HG02884 (cell line): ENCODE measurements around the gene GBP1.
"Not testable (repeated sequence)": the region's sequence is repeated elsewhere in the genome, so short reads cannot be mapped to it uniquely, and the experiment has no call there.

ENCODE experiments used
- ATAC-seq: cut with Tn5 transposase; IDR thresholded peaks from one replicate; pipeline ENCODE4 v1.9.1; 2021; ENCODE audit warnings: mild to moderate bottlenecking, moderate library complexity; ENCODE audit not compliant: unreplicated experiment

GBP1 gene

GRCh38 chr1:89065079-89065868 lies at the start of gene GBP1:
Gene GBP1, minus strand, starts transcription at chr1:89065208. Its CDS starts 1,974 bp downstream, at chr1:89063234.
- peak; percentile 73 for ATAC-seq

GRCh38 chr1:89114662-89115061 lies 49.7 kb upstream of the GBP1 start:
- no peak for ATAC-seq

GRCh38 chr1:89112871-89113613 lies 48.0 kb upstream of the GBP1 start:
- no peak for ATAC-seq

- ATAC-seq, result no peak
Measured at GRCh38 chr1:89104687-89105086, 39.7 kb upstream of the GBP1 start.

- ATAC-seq, result no peak
Measured at GRCh38 chr1:89104147-89104546, 39.1 kb upstream of the GBP1 start.

- ATAC-seq, result no peak
Measured at GRCh38 chr1:89102021-89102420, 37.0 kb upstream of the GBP1 start.

- no peak for ATAC-seq
Measured at GRCh38 chr1:89100412-89100811, 35.4 kb upstream of the GBP1 start.

- ATAC-seq, result no peak
Measured at GRCh38 chr1:89098857-89099256, 33.8 kb upstream of the GBP1 start.

GRCh38 chr1:89095737-89096136 lies 30.7 kb upstream of the GBP1 start:
- ATAC-seq, result no peak

- no peak for ATAC-seq
Measured at GRCh38 chr1:89089962-89090361, 25.0 kb upstream of the GBP1 start.

GRCh38 chr1:89088572-89088971 lies 23.6 kb upstream of the GBP1 start:
- ATAC-seq, result no peak

- ATAC-seq, result no peak
Measured at GRCh38 chr1:89087241-89087640, 22.2 kb upstream of the GBP1 start.

- ATAC-seq, result no peak
Measured at GRCh38 chr1:89085781-89086180, 20.8 kb upstream of the GBP1 start.

- ATAC-seq, result no peak
Measured at GRCh38 chr1:89081005-89081404, 16.0 kb upstream of the GBP1 start.

GRCh38 chr1:89080068-89080467 lies 15.1 kb upstream of the GBP1 start:
- not testable (repeated sequence) for ATAC-seq

- not testable (repeated sequence) for ATAC-seq
Measured at GRCh38 chr1:89072466-89073065, 7.6 kb upstream of the GBP1 start.

- ATAC-seq, result no peak
Measured at GRCh38 chr1:89070509-89070908, 5.5 kb upstream of the GBP1 start.

- ATAC-seq, result no peak
Measured at GRCh38 chr1:89069951-89070350, 4.9 kb upstream of the GBP1 start.

- no peak for ATAC-seq
Measured at GRCh38 chr1:89068291-89068690, 3.3 kb upstream of the GBP1 start.

GRCh38 chr1:89064632-89065031 lies 376 bp downstream of the GBP1 start:
- peak; percentile 45 for ATAC-seq

- ATAC-seq, result no peak
Measured at GRCh38 chr1:89063094-89063493, 1.9 kb downstream of the GBP1 start.

- no peak for ATAC-seq
Measured at GRCh38 chr1:89060091-89060490, 4.9 kb downstream of the GBP1 start.
